Measurements from ENCODE around the gene TSPAN16. TPM values are rescaled to one million over a fixed set of nuclear protein-coding genes. Genes with fewer than 3 reads are reported as not detected.

Gene TSPAN16
- not detected for total RNA-seq
- polyA plus RNA-seq (ENCODE audit: insufficient read length in 6 of 6) = under 1 TPM in 1 of 6 donors, not detected in 5; 0.26 TPM
- long read RNA-seq, donor 1 = 0 reads
- long read RNA-seq, donor 2 = 0 reads
- long read RNA-seq, donor 3 = 0 reads
- long read RNA-seq, donor 4 = 0 reads
- long read RNA-seq, donor 5 = 0 reads
- long read RNA-seq, donor 6, partial matches to known transcripts = 21 of 21 reads
- long read RNA-seq, donor 6, other reads (novel, unspliced or antisense) = 0 of 21 reads
- long read RNA-seq, donor 7 = 0 reads
- long read RNA-seq, donor 8 = 0 reads
- long read RNA-seq, donor 9 = 0 reads
- long read RNA-seq, donor 10 = 0 reads
- long read RNA-seq, donor 11 = 0 reads
- long read RNA-seq, donor 12 = 0 reads

- peak in 1 of 4 donors; percentile 52 for DNase-seq
- Histone ChIP-seq H3K4me3 (no peak within 1 kb of the TSS), H3K9me3 (no peaks in the 10 kb centered on the region), H3K4me1 (peaks cover 0 to 51% of the 10 kb centered on the region in 2 donors), H3K27ac (peak within 1 kb of the TSS in 1 of 2 donors; percentile 73), H3K27me3 (no peaks in the 10 kb centered on the region), H3K36me3 (no peaks in the 10 kb centered on the region)
- TF ChIP-seq CTCF (IDR thresholded peaks at IDR 0.05) = no peak
- no peak for ATAC-seq
- intact Hi-C loops (cut with DNase I) = loop anchor here in 1 of 2 donors (10.0 kb wide), 2 partner anchors 149 to 289 kb away; no protein-coding TSS in a partner anchor
These were observed at the start of gene TSPAN16 for GRCh38 chr19:11295665-11296245. Gene TSPAN16 (plus strand): TSS chr19:11296160. CDS start chr19:11296298, 138 bp downstream.

- ATAC-seq (no peak), DNase-seq (no peak)
- intact Hi-C loops (cut with DNase I) = no loop called here
- TF ChIP-seq CTCF (IDR thresholded peaks at IDR 0.05) = no peak
- no peaks in the 10 kb centered on the region for H3K27me3 ChIP-seq
- H3K4me1 ChIP-seq = peaks cover 0 to 43% of the 10 kb centered on the region in 2 donors
- peak overlapping the region; percentile 1 to 58 for H3K27ac ChIP-seq
- H3K36me3 ChIP-seq = peaks cover 0 to 70% of the 10 kb centered on the region in 2 donors
- no peak overlapping the region for H3K4me3 ChIP-seq
- H3K9me3 ChIP-seq = no peaks in the 10 kb centered on the region
These were observed 49.0 kb upstream of the TSPAN16 start for GRCh38 chr19:11246941-11247340.

GRCh38 chr19:11247391-11247790, 48.6 kb upstream of the TSPAN16 start:
- Histone ChIP-seq H3K4me3 (no peak overlapping the region), H3K36me3 (peaks cover 0 to 70% of the 10 kb centered on the region in 2 donors), H3K27me3 (no peaks in the 10 kb centered on the region), H3K27ac (peak overlapping the region; percentile 58 to 65), H3K9me3 (no peaks in the 10 kb centered on the region), H3K4me1 (peaks cover 0 to 47% of the 10 kb centered on the region in 2 donors)
- intact Hi-C loops (cut with DNase I) = no loop called here
- ATAC-seq = no peak
- no peak for TF ChIP-seq CTCF (IDR thresholded peaks at IDR 0.05)
- peak in 1 of 4 donors; percentile 64 for DNase-seq

GRCh38 chr19:11247934-11248333, 48.0 kb upstream of the TSPAN16 start:
- H3K27ac ChIP-seq = peak overlapping the region; percentile 58 to 65
- no peak overlapping the region for H3K4me3 ChIP-seq
- H3K4me1 ChIP-seq = peaks cover 0 to 49% of the 10 kb centered on the region in 2 donors
- ATAC-seq = no peak
- H3K36me3 ChIP-seq = peaks cover 0 to 68% of the 10 kb centered on the region in 2 donors
- no peak for TF ChIP-seq CTCF (IDR thresholded peaks at IDR 0.05)
- intact Hi-C loops (cut with DNase I) = no loop called here
- no peaks in the 10 kb centered on the region for H3K27me3 ChIP-seq
- no peaks in the 10 kb centered on the region for H3K9me3 ChIP-seq
- no peak for DNase-seq

- H3K27ac ChIP-seq = no peak overlapping the region
- H3K4me1 ChIP-seq = peaks cover 1 to 46% of the 10 kb centered on the region in 2 donors
- peaks cover 0 to 67% of the 10 kb centered on the region in 2 donors for H3K36me3 ChIP-seq
- ATAC-seq = no peak
- H3K4me3 ChIP-seq = no peak overlapping the region
- H3K9me3 ChIP-seq = no peaks in the 10 kb centered on the region
- TF ChIP-seq CTCF (IDR thresholded peaks at IDR 0.05) = no peak
- intact Hi-C loops (cut with DNase I) = no loop called here
- no peak for DNase-seq
- H3K27me3 ChIP-seq = no peaks in the 10 kb centered on the region
These were observed 47.1 kb upstream of the TSPAN16 start for GRCh38 chr19:11248852-11249251.
